ENCODE results near the gene PEX5L.

DNA sequence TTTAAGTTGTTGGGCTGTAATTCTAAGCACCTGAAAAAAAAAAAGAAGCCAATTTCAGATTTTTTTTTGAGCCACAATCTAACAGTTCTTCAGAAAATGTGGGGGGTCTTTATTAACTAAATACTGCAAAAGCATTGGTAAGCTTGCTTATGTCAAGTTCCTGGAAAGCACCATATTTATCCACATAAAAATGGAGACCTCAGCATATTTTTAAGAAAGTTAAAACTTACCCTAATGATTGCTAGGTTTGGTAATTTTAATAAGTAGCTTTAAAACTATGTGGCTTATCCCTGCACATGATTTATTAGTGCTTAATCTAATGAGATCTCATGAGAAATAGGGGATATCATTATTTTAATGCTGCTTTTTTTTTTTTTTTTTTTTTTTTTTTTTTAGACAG, 227.1 kb downstream of the PEX5L start:
- TF ChIP-seq, protein P1, sequence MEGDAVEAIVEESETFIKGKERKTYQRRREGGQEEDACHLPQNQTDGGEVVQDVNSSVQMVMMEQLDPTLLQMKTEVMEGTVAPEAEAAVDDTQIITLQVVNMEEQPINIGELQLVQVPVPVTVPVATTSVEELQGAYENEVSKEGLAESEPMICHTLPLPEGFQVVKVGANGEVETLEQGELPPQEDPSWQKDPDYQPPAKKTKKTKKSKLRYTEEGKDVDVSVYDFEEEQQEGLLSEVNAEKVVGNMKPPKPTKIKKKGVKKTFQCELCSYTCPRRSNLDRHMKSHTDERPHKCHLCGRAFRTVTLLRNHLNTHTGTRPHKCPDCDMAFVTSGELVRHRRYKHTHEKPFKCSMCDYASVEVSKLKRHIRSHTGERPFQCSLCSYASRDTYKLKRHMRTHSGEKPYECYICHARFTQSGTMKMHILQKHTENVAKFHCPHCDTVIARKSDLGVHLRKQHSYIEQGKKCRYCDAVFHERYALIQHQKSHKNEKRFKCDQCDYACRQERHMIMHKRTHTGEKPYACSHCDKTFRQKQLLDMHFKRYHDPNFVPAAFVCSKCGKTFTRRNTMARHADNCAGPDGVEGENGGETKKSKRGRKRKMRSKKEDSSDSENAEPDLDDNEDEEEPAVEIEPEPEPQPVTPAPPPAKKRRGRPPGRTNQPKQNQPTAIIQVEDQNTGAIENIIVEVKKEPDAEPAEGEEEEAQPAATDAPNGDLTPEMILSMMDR (IDR thresholded peaks at IDR 0.05), result no peak
- no peak for TF ChIP-seq POLR2A (IDR thresholded peaks at IDR 0.05)

Measured in esophagus squamous epithelium (tissue), 4 donors.